ENCODE results near the gene PER2. TPM values are rescaled to one million over a fixed set of nuclear protein-coding genes. Genes with fewer than 3 reads are reported as not detected.

The PER2 gene
- total RNA-seq, 2 experiments from 2014 or later: 8.4 to 18.6 TPM

DNA sequence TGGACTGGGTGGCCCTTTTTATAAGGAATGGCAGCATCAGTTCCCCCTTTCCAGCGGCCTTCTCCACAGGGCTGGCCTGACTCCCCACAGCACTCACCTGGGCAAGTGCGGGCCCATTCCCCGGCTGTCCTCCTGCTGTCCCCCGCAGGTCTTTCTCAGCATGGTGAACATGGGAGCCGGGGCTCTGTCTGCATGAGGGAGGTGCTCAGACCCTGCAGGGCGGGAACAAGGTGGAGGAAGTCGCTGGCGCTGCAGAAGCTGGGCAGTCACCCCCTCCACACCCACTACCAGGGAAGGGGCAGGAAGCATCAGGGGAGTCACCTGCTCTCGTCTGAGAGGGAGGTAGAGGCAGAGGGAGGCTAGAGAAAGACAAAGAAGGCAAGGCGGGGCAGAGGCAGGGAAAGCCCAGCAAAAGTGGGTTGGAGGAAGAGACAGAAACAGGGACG lies 60.8 kb downstream of the PER2 start:
- Histone ChIP-seq H3K36me3 (ENCODE audit: insufficient read depth, low read length) (no peaks in the 10 kb centered on the region), H3K4me2 (ENCODE audit: low read length) (no peak overlapping the region), H3K9me2 (ENCODE audit: insufficient read depth, low read length) (no peaks in the 10 kb centered on the region), H3K27ac (ENCODE audit: low read depth, low read length, poor library complexity, severe bottlenecking) (no peak overlapping the region), H3K4me1 (ENCODE audit: insufficient read depth, low read length, poor library complexity, severe bottlenecking) (no peaks in the 10 kb centered on the region), H3K9me3 (ENCODE audit: low read length) (no peaks in the 10 kb centered on the region), H2AFZ (ENCODE audit: low read length) (no peak overlapping the region), H3K79me2 (ENCODE audit: insufficient read depth, low read depth, low read length) (no peaks in the 10 kb centered on the region), H4K20me1 (ENCODE audit: insufficient read depth, low read length) (no peaks in the 10 kb centered on the region), H3K4me3 (ENCODE audit: low read depth, low read length, poor library complexity, severe bottlenecking) (no peak overlapping the region)
- DNase-seq (ENCODE audit: low spot score): no peak
- CTCF ChIA-PET (ENCODE audit: unreplicated experiment): no interaction called here
- POLR2A ChIA-PET: no interaction called here
- BruUV-seq (replicated peaks): no TSS peak
- intact Hi-C loops (cut with micrococcal nuclease; ENCODE audit: unreplicated experiment): no loop called here
- TF ChIP-seq, protein P1, sequence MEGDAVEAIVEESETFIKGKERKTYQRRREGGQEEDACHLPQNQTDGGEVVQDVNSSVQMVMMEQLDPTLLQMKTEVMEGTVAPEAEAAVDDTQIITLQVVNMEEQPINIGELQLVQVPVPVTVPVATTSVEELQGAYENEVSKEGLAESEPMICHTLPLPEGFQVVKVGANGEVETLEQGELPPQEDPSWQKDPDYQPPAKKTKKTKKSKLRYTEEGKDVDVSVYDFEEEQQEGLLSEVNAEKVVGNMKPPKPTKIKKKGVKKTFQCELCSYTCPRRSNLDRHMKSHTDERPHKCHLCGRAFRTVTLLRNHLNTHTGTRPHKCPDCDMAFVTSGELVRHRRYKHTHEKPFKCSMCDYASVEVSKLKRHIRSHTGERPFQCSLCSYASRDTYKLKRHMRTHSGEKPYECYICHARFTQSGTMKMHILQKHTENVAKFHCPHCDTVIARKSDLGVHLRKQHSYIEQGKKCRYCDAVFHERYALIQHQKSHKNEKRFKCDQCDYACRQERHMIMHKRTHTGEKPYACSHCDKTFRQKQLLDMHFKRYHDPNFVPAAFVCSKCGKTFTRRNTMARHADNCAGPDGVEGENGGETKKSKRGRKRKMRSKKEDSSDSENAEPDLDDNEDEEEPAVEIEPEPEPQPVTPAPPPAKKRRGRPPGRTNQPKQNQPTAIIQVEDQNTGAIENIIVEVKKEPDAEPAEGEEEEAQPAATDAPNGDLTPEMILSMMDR (conservative IDR thresholded peaks at IDR 0.05; ENCODE audit: low read length): no peak
- TF ChIP-seq EZH2phosphoT487 (IDR thresholded peaks at IDR 0.05; ENCODE audit: borderline replicate concordance, low read depth, low read length): no peak

GRCh38 chr2:238226698-238227586 lies 61.5 kb downstream of the PER2 start:
- no peak overlapping the region for H3K27ac ChIP-seq (ENCODE audit: low read depth, low read length, poor library complexity, severe bottlenecking)
- intact Hi-C loops (cut with micrococcal nuclease; ENCODE audit: unreplicated experiment): no loop called here
- H3K4me3 ChIP-seq (ENCODE audit: low read depth, low read length, poor library complexity, severe bottlenecking): no peak overlapping the region
- no peaks in the 10 kb centered on the region for H3K79me2 ChIP-seq (ENCODE audit: insufficient read depth, low read depth, low read length)
- no peak for TF ChIP-seq EZH2phosphoT487 (IDR thresholded peaks at IDR 0.05; ENCODE audit: borderline replicate concordance, low read depth, low read length)
- TF ChIP-seq, protein P1 (conservative IDR thresholded peaks at IDR 0.05; ENCODE audit: low read length): no peak
- DNase-seq (ENCODE audit: low spot score): no peak
- ChIA-PET CTCF (ENCODE audit: unreplicated experiment) (no interaction called here), POLR2A (interaction anchor here (0.7 kb wide), 1 partner anchor 60 kb away, joined by 3 read pairs; no protein-coding TSS in a partner anchor)
- H3K4me1 ChIP-seq (ENCODE audit: insufficient read depth, low read length, poor library complexity, severe bottlenecking): no peaks in the 10 kb centered on the region
- no peak overlapping the region for H2AFZ ChIP-seq (ENCODE audit: low read length)
- H3K9me2 ChIP-seq (ENCODE audit: insufficient read depth, low read length): no peaks in the 10 kb centered on the region
- H4K20me1 ChIP-seq (ENCODE audit: insufficient read depth, low read length): no peaks in the 10 kb centered on the region
- no TSS peak for BruUV-seq (replicated peaks)
- no peaks in the 10 kb centered on the region for H3K36me3 ChIP-seq (ENCODE audit: insufficient read depth, low read length)
- no peak overlapping the region for H3K4me2 ChIP-seq (ENCODE audit: low read length)
- H3K9me3 ChIP-seq (ENCODE audit: low read length): no peaks in the 10 kb centered on the region
